Ramos (cell line): ENCODE measurements around the gene PPP1R8.
"Not testable (repeated sequence)": the region's sequence is repeated elsewhere in the genome, so short reads cannot be mapped to it uniquely, and the experiment has no call there.

Experiments
- in situ Hi-C: fragments of 300-500 bp; cut with MboI; formaldehyde crosslinking; loops from one replicate; pipeline ENCODE4 v1.14.3; 2022; ENCODE audit warnings: low sequenced_read_pairs; ENCODE audit not compliant: unreplicated experiment

The PPP1R8 gene

GRCh38 chr1:27830621-27831440, at the start of gene PPP1R8:
Gene PPP1R8 (plus strand): TSS chr1:27830782. CDS start chr1:27830836, 54 bp downstream.
- in situ Hi-C loops = no loop called here

- in situ Hi-C loops = no loop called here
Measured at GRCh38 chr1:27782950-27783349, 47.6 kb upstream of the PPP1R8 start.

- in situ Hi-C loops = no loop called here
Measured at GRCh38 chr1:27784700-27785099, 45.9 kb upstream of the PPP1R8 start.

GRCh38 chr1:27785781-27786455, 44.7 kb upstream of the PPP1R8 start:
- in situ Hi-C loops = no loop called here

- in situ Hi-C loops = no loop called here
Measured at GRCh38 chr1:27787895-27788294, 42.7 kb upstream of the PPP1R8 start.

GRCh38 chr1:27789540-27790041, 41.0 kb upstream of the PPP1R8 start:
- in situ Hi-C loops = no loop called here

GRCh38 chr1:27790270-27790669, 40.3 kb upstream of the PPP1R8 start:
- in situ Hi-C loops = not testable (repeated sequence)

GRCh38 chr1:27795601-27796000, 35.0 kb upstream of the PPP1R8 start:
- in situ Hi-C loops = no loop called here

GRCh38 chr1:27804791-27805190, 25.8 kb upstream of the PPP1R8 start:
- in situ Hi-C loops = no loop called here

- in situ Hi-C loops = no loop called here
Measured at GRCh38 chr1:27806758-27807157, 23.8 kb upstream of the PPP1R8 start.

- in situ Hi-C loops = no loop called here
Measured at GRCh38 chr1:27807385-27807784, 23.2 kb upstream of the PPP1R8 start.

GRCh38 chr1:27808131-27808530, 22.5 kb upstream of the PPP1R8 start:
- in situ Hi-C loops = not testable (repeated sequence)

- in situ Hi-C loops = no loop called here
Measured at GRCh38 chr1:27809883-27810282, 20.7 kb upstream of the PPP1R8 start.

- in situ Hi-C loops = no loop called here
Measured at GRCh38 chr1:27811741-27812500, 18.7 kb upstream of the PPP1R8 start.

- in situ Hi-C loops = no loop called here
Measured at GRCh38 chr1:27816921-27817630, 13.5 kb upstream of the PPP1R8 start.

GRCh38 chr1:27821761-27822315, 8.7 kb upstream of the PPP1R8 start:
- in situ Hi-C loops = no loop called here

- in situ Hi-C loops = no loop called here
Measured at GRCh38 chr1:27823784-27824183, 6.8 kb upstream of the PPP1R8 start.

- in situ Hi-C loops = no loop called here
Measured at GRCh38 chr1:27824411-27824810, 6.2 kb upstream of the PPP1R8 start.

GRCh38 chr1:27829339-27829960, 1.1 kb upstream of the PPP1R8 start:
- in situ Hi-C loops = not testable (repeated sequence)
